ENCODE results near the gene TGFBI.

GRCh38 chr5:135989686-135990085 is 39.1 kb upstream of the TGFBI start:
- no peak for TF ChIP-seq POLR2AphosphoS5 (IDR thresholded peaks at IDR 0.05; ENCODE audit: low read depth, low read length)
- no peak for TF ChIP-seq TAF1 (IDR thresholded peaks at IDR 0.05; ENCODE audit: borderline replicate concordance, insufficient read depth, low read length)
- no peak for TF ChIP-seq SIN3A (IDR thresholded peaks at IDR 0.05; ENCODE audit: borderline replicate concordance, insufficient read depth, low read length)
- no peak for TF ChIP-seq REST (IDR thresholded peaks at IDR 0.05; ENCODE audit: insufficient read depth in 1 of 2, low read depth in 2 of 2, low read length in 2 of 2)
